Neuron (in vitro differentiated cells): ENCODE results near the gene HES5.

Experiments used
- H2AFZ ChIP-seq: one replicate; pipeline ENCODE4 v1.6.1; 2013; ENCODE audit warnings: low read depth, mild to moderate bottlenecking, inconsistent platforms, low read length, moderate library complexity
- H3K27me3 ChIP-seq: one replicate; pipeline ENCODE4 v1.6.1; 2013; ENCODE audit warnings: low read length; ENCODE audit not compliant: insufficient read depth
- H3K36me3 ChIP-seq: one replicate; pipeline ENCODE4 v1.6.1; 2013; ENCODE audit warnings: low read length; ENCODE audit not compliant: insufficient read depth
- H3K4me1 ChIP-seq: one replicate; pipeline ENCODE4 v1.6.1; 2013; ENCODE audit warnings: low read length; ENCODE audit not compliant: insufficient read depth
- H3K4me3 ChIP-seq: 2 replicates; pipeline ENCODE4 v1.5.1; 2013; ENCODE audit warnings: mild to moderate bottlenecking, low read length, moderate library complexity
- H3K9me3 ChIP-seq: one replicate; pipeline ENCODE4 v1.6.1; 2013; ENCODE audit warnings: low read length

The HES5 gene

DNA sequence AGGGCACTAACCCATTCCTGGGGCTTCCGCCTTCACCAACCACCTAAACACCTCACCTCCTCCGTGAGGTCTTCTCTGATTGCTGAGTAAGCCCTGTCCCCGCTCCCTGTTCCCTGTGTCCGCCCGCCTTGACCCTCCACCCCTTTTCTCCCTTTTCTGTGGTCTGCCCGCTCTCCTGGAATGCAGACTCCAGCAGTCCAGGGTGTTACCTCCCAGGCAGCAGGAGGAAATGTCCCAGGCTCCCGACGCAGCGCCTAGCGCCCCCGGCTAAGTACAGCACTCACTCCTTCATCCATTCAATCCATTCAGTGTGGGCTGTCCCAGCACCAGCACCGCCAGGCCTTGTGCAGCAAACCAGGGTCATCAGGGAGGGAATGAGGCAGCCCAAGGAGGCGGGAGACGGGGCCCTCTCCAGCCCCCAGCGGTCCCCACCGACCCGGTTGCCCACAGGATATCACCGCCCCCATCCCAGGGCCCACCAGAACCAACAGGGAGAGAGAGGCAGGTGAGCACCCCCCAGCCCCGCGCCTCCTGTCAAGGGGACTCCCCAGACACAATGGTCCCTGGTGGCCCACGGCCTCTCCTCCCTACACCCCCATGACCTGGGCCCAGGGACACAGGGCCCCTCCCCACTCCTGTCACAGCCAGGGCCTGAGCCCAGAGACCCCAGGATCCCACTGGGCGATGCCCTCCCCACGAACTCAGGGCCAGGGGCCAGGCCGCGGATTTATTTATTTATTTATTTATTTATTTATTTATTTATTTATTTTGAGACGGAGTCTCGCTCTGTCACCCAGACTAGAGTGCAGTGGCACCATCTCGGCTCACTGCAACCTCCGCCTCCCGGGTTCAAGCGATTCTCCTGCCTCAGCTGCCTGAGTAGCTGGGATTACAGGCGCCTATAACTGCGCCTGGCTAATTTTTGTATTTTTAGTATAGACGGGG, 36.3 kb upstream of the HES5 start:
- no peaks in the 10 kb centered on the region for H3K36me3 ChIP-seq
- no peak overlapping the region for H3K4me3 ChIP-seq
- peaks cover 21% of the 10 kb centered on the region for H3K27me3 ChIP-seq
- H2AFZ ChIP-seq: no peak overlapping the region
- H3K9me3 ChIP-seq: no peaks in the 10 kb centered on the region
- H3K4me1 ChIP-seq: no peaks in the 10 kb centered on the region

DNA sequence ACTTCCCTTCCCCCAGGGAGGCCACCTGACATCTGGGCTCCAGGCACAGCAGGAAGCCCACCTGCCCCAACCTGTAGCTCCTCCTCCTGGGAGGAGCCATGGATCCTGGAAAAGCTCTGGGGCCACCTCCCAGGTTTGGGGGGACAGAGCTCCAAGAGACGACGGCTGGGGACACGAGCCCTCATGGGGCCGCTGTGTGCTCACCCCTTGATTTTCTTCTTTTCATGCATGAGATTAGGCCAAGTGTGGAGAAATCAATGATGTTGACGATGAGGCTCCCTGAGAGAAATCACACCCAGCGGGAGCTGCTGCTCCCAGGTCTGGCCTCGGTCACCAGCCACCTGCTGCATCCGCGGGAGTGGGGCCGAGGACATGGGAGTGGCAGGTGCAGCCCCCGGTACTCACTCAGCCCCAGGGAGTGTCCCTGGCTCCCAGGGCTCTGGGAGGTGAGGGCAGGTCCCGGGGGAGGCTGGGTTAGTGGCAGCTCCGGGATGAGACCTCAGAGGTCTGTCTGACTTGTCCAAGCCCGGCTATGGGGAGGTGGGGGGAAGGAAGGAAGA, 34.8 kb upstream of the HES5 start:
- Histone ChIP-seq H3K9me3 (no peaks in the 10 kb centered on the region), H2AFZ (no peak overlapping the region), H3K27me3 (peaks cover 14% of the 10 kb centered on the region), H3K4me3 (no peak overlapping the region), H3K4me1 (no peaks in the 10 kb centered on the region), H3K36me3 (no peaks in the 10 kb centered on the region)

DNA sequence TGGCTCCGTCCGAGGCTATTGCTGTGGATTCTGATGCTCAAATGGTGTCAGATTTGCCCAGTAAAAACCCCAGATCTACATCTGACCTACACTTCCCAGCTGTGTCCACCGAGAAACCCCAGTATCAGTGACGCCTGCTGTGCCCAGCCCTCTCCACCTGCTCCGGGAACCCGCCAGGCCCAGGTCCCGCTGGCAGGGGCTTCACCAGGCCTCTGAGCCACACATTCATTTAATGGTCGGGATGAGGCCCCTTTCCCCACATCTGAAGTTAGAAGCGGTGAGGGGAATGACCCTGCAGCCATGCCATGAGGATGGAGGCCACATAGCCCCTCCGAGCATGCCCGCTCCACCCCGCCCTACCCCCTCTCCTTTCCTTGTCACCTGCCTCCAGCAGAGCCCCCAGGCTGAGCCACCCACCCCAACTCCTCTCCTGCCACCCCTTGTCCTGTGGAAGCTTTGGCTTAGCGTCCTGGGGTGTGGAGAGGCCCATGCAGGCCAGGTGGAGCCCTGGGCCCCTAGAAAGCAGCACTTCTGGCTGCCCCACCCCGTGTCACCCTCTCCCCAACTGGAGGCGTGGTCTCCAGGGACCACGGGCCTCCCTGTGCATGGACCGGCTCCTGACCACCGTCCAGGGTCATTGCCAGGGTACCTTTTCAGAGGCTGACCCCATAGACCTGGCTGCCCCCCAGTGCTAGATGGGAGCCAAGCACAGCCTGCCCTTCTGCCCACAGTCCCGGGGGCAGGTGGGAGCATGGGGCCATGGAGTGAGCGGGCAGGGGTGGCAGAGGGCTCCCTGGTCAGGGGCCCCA, 34.1 kb upstream of the HES5 start:
- H3K4me1 ChIP-seq: no peaks in the 10 kb centered on the region
- no peak overlapping the region for H2AFZ ChIP-seq
- no peak overlapping the region for H3K4me3 ChIP-seq
- no peaks in the 10 kb centered on the region for H3K36me3 ChIP-seq
- no peaks in the 10 kb centered on the region for H3K9me3 ChIP-seq
- H3K27me3 ChIP-seq: peaks cover 14% of the 10 kb centered on the region

DNA sequence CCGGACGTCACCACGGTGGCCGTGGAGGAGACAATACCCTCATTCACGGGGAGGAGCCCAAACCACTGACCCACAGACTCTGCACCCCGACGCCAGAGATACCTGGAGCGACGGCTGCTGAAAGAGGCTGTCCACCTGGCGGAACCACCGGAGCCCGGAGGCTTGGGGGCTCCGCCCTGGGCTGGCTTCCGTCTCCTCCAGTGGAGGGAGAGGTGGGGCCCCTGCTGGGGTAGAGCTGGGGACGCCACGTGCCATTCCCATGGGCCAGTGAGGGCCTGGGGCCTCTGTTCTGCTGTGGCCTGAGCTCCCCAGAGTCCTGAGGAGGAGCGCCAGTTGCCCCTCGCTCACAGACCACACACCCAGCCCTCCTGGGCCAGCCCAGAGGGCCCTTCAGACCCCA, 33.1 kb upstream of the HES5 start:
- H3K36me3 ChIP-seq: no peaks in the 10 kb centered on the region

DNA sequence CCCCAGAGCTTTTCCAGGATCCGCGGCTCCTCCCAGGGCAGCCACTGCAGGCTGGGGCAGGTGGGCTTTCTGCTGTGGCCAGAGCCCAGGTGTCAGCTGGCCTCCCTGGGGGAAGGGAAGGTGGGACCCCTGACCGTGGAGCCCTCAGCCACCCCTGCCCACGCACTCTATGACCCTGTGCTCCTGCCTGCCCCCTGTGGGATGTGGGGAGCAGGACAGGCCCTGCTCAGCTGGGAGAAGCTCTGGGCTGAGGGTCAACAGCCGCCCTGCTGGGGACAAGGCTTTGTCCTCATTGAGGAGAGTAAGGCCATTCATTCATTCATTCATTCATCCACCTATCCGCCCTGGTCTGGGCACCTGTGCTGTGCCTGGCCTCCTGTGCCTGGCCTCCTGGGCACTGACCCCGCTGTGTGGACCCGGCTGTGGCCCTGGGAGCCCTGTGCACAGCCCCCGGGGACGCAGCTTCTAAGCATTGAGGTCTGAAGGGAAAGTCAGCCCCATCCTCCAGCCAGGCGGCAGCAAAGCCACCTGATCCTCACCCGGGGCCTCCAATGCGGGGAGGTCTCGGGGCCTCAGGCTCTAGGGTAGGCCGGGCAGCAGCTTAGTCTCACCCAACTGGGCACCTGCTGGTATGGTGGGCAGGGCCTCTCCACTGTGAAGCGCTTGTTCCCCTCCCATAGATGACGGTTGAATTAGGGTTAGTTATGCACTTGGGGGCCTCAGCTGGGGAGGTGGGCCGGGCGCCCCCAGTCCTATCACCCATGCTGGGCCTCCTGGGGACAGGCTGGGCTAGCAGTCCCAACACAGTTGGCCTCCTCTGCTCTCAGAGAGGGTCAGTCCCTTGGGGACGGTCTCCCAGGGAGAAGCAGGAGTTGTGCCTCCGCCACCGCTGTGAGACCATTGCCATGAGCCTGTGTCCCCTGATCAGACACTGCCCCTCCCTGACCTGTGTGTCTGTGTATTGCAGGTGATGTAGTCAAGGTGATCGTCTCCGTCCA, 32.1 kb upstream of the HES5 start:
- no peaks in the 10 kb centered on the region for H3K36me3 ChIP-seq
- no peaks in the 10 kb centered on the region for H3K4me1 ChIP-seq
- no peak overlapping the region for H3K4me3 ChIP-seq
- H2AFZ ChIP-seq: no peak overlapping the region
- peaks cover 11% of the 10 kb centered on the region for H3K27me3 ChIP-seq
- H3K9me3 ChIP-seq: no peaks in the 10 kb centered on the region

More for the DNA sequence above, 33.1 kb upstream of the HES5 start:
- Histone ChIP-seq H2AFZ (no peak overlapping the region), H3K27me3 (peaks cover 11% of the 10 kb centered on the region), H3K4me1 (no peaks in the 10 kb centered on the region), H3K9me3 (no peaks in the 10 kb centered on the region), H3K4me3 (no peak overlapping the region)

DNA sequence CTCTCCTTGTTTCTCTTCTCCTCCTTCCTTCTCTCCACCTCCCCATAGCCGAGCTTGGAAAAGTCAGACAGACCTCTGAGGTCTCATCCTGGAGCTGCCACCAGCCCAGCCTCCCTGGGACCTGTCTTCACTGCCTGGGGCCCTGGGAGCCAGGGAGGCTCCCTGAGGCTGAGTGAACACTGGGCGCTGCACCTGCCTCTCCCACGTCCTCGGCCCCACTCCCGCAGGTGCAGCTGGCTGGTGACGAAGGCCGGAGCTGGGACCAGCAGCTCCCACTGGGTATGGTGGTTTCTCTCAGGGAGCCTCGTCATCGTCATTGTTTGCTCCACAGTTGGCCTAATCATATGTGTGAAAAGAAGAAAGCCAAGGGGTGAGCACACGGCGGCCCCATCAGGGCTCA, 31.4 kb upstream of the HES5 start:
- no peak overlapping the region for H3K4me3 ChIP-seq
- H2AFZ ChIP-seq: no peak overlapping the region
- H3K36me3 ChIP-seq: no peaks in the 10 kb centered on the region
- no peaks in the 10 kb centered on the region for H3K9me3 ChIP-seq
- peaks cover 5% of the 10 kb centered on the region for H3K4me1 ChIP-seq
- peaks cover 9% of the 10 kb centered on the region for H3K27me3 ChIP-seq

DNA sequence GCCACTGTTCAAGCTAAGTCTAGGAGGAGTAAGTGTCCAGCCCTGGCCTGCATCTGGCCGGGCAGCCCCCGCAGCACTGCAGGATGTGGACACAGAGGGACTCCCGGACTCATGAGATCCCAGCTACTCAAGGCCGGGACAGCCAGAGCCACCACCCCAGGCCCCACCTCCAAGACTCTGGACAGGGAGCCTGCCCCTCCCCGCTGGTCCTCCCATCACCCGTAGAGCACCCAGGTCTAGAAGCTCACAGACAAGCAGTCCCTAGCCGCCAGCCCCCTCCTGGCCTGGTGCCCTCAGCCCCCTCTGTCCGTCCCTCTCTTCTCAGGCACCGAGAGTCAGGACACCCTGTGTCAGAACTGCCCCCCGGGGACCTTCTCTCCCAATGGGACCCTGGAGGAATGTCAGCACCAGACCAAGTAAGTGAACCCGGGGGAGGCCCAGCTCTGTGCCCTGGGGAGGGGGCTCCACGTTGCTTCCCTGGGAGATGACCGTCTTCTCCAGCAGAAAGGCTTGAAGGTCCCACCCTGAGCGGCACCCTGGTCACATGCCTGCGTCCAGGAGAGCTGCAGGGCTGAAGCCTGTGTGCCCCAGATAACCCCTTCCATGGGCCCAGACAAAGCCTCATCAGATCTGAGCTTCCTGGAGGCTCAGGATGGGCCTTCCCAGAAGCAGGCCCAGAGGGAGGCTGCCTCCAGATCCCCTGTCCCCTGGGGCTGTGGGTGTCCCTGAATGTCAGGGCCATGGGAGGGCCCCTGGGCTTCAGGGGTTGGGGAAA, 30.4 kb upstream of the HES5 start:
- Histone ChIP-seq H3K27me3 (peaks cover 9% of the 10 kb centered on the region), H3K36me3 (no peaks in the 10 kb centered on the region), H3K4me1 (peaks cover 15% of the 10 kb centered on the region), H3K4me3 (no peak overlapping the region), H2AFZ (no peak overlapping the region), H3K9me3 (no peaks in the 10 kb centered on the region)

DNA sequence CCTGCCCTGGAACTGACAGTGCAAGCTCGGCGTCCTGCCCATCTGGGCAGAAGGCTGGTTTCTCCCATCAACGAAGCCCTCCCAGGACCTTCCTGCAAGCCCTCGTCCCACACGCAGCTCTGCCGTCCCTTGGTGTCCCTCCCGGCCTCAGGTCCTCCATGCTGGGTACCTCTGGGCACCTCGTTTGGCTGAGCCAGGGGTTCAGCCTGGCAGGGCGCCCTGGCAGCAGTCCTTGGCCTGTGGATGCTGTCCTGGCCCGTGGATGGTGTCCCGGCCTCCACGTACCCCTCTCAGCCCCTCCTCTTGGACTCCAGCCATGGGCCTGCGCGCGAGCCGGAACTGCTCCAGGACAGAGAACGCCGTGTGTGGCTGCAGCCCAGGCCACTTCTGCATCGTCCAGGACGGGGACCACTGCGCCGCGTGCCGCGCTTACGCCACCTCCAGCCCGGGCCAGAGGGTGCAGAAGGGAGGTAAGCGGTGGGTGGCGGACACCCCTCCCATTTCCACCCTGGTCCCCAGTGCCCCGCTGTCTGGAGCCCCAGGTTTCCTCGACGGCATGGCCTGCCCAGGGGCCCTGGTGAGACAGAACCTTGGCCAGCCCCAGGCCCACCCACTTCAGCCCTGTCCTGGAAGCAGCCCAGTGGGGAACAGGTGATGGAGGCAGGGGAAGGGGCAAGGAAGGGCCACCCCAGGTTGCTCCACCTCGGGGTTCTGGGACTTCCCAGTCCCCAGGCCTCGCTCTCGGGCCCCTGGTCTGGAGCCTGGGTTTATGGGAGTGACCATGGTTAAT, 29.6 kb upstream of the HES5 start:
- peaks cover 9% of the 10 kb centered on the region for H3K27me3 ChIP-seq
- no peaks in the 10 kb centered on the region for H3K36me3 ChIP-seq
- no peaks in the 10 kb centered on the region for H3K9me3 ChIP-seq
- no peak overlapping the region for H2AFZ ChIP-seq
- H3K4me1 ChIP-seq: peaks cover 16% of the 10 kb centered on the region
- H3K4me3 ChIP-seq: no peak overlapping the region

DNA sequence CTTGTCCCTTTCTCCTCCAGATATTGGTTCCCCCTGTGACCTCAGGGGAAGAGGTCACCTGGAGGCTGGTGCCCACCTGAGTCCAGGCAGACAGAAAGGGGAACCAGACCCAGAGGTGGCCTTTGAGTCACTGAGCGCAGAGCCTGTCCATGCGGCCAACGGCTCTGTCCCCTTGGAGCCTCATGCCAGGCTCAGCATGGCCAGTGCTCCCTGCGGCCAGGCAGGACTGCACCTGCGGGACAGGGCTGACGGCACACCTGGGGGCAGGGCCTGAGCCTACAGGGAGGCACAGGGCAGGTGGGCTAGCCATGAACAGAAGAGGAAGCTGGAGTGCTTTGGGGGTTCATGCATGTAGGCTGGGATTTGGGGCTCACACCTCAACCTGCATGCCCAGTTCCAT, 28.8 kb upstream of the HES5 start:
- Histone ChIP-seq H3K9me3 (no peaks in the 10 kb centered on the region), H3K27me3 (peaks cover 3% of the 10 kb centered on the region), H3K4me1 (peaks cover 16% of the 10 kb centered on the region), H3K4me3 (no peak overlapping the region), H3K36me3 (no peaks in the 10 kb centered on the region), H2AFZ (no peak overlapping the region)

DNA sequence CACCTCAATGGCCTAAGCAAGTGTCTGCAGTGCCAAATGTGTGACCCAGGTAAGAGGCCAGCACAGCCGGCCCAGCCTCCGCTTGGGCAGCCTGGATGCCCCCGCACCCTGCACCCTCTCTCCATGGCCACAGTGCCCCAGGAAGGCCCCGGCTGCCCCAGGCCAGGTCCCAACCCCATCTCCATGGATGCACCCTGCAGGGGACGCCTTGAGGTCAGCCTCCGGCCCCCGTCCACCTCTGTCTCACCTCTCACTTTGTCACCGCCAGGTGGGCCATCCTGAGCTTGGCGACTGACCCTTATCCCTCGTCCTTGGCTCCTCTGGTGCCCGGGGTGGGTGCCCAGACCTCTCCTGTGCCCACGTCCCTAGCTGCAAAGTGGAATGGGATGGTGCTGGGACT, 28.4 kb upstream of the HES5 start:
- H3K9me3 ChIP-seq: no peaks in the 10 kb centered on the region
- H3K4me3 ChIP-seq: no peak overlapping the region
- peaks cover 16% of the 10 kb centered on the region for H3K4me1 ChIP-seq
- peaks cover 3% of the 10 kb centered on the region for H3K27me3 ChIP-seq
- no peaks in the 10 kb centered on the region for H3K36me3 ChIP-seq
- H2AFZ ChIP-seq: no peak overlapping the region
